Kidney (tissue), 14 donors: ENCODE results near the gene USP37. TPM values are rescaled to one million over a fixed set of nuclear protein-coding genes. Genes with fewer than 3 reads are reported as not detected.

ENCODE experiments used
- DNase-seq, 5 donors: peaks; one replicate each; pipeline ENCODE4 v3.0.0-alpha.2; 2013 to 2020
- FAIRE-seq: peaks from 2 replicates; lab custom pipeline; 2012; peaks lifted over from hg19 to GRCh38; lab: Jason Lieb, UNC
- H3K27ac ChIP-seq, 2 donors: one replicate each; pipeline ENCODE4 v1.7.0; 2013; ENCODE audit warnings: low read depth in 2 of 2, low read length in 2 of 2, inconsistent platforms in 1 of 2
- H3K27me3 ChIP-seq: one replicate; pipeline ENCODE4 v1.7.1; 2013; ENCODE audit warnings: low read length, inconsistent platforms; ENCODE audit not compliant: control insufficient read depth, insufficient read depth
- H3K36me3 ChIP-seq, 3 donors: one replicate each; pipeline versions ENCODE4 v1.7.0 to v1.7.1; 2013; ENCODE audit warnings: low read length in 3 of 3, control low read depth in 1 of 3, inconsistent platforms in 1 of 3; ENCODE audit not compliant: insufficient read depth in 3 of 3, control insufficient read depth in 2 of 3
- H3K4me1 ChIP-seq, 3 donors: one replicate each; pipeline versions ENCODE4 v1.7.0 to v1.7.1; 2013; ENCODE audit warnings: low read length in 3 of 3, inconsistent platforms in 1 of 3, low read depth in 1 of 3; ENCODE audit not compliant: control insufficient read depth in 2 of 3, insufficient read depth in 2 of 3
- H3K4me3 ChIP-seq, 3 donors: one replicate each; pipeline versions ENCODE4 v1.7.0 to v1.8.1; 2013; ENCODE audit warnings: low read length in 3 of 3, control low read depth in 1 of 3, inconsistent platforms in 1 of 3
- H3K9ac ChIP-seq, 3 donors: one replicate each; pipeline versions ENCODE4 v1.7.0 to v1.7.1; 2013; ENCODE audit warnings: low read length in 3 of 3, control low read depth in 1 of 3, inconsistent platforms in 1 of 3
- H3K9me3 ChIP-seq, 3 donors: one replicate each; pipeline versions ENCODE4 v1.7.0 to v1.7.1; 2013; ENCODE audit warnings: low read length in 3 of 3, control low read depth in 1 of 3, inconsistent platforms in 1 of 3; ENCODE audit not compliant: control insufficient read depth in 2 of 3, insufficient read depth in 1 of 3
- CTCF ChIP-seq: IDR thresholded peaks from 3 replicates; pipeline ENCODE4 v1.5.1; 2012; ENCODE audit warnings: mild to moderate bottlenecking, moderate library complexity, borderline replicate concordance; ENCODE audit not compliant: insufficient read depth; ENCODE audit errors: extremely low read depth
- intact Hi-C: fragments of 100-400 bp; cut with DNase I; formaldehyde crosslinking; loops from one replicate; pipeline ENCODE4 v1.11.1; 2022
- polyA plus RNA-seq: library from polyadenylated mRNA; stranded (reverse); fragments of 350-450 nt; fragmentation: Illumina TruSeq; extraction: RNeasy Lipid Tissue Mini Kit (QIAGEN cat#74804); gene quantifications from one replicate; pipeline ENCODE4 v1.2.3, GENCODE V29; 2014; ENCODE audit warnings: low read depth, low replicate concordance; ENCODE audit not compliant: insufficient read depth
- total RNA-seq: library from RNA; stranded (reverse); fragmentation: NEBNext Ultra II Directional; extraction: Animal tissue kit (Norgen Biotek cat#: 25700); gene quantifications from one replicate; pipeline ENCODE4 v1.2.1, GENCODE V29; 2021
- donor health status: control.
- donor health status: control.
- donor health status: control.
- donor health status: control.
- donor health status: control.
- donor health status: DM: yes; HTN: yes; CAD: no.
- donor health status: Normal renal cell carcinoma (clear cell type).

Gene USP37
- total and polyA plus RNA-seq, 2 donors from 2014 or later = 1.8 to 13.5 TPM

- intact Hi-C loops = no loop called here
- H3K27ac ChIP-seq = no peak overlapping the region
- FAIRE-seq (no peak), DNase-seq (no peak)
- peaks cover 3 to 9% (median 4%) of the 10 kb centered on the region in 3 donors for H3K36me3 ChIP-seq
- no peaks in the 10 kb centered on the region for H3K4me1 ChIP-seq
- H3K27me3 ChIP-seq = no peaks in the 10 kb centered on the region
- no peak overlapping the region for H3K4me3 ChIP-seq
- no peaks in the 10 kb centered on the region for H3K9me3 ChIP-seq
- TF ChIP-seq CTCF = no peak
- H3K9ac ChIP-seq = no peak overlapping the region
Observed at GRCh38 chr2:218485986-218486667, 82.0 kb downstream of the USP37 start.

- Histone ChIP-seq H3K9ac (no peak overlapping the region), H3K9me3 (no peaks in the 10 kb centered on the region), H3K27me3 (no peaks in the 10 kb centered on the region), H3K36me3 (peaks cover 0 to 3% (median 0%) of the 10 kb centered on the region in 3 donors), H3K4me1 (no peaks in the 10 kb centered on the region), H3K27ac (no peak overlapping the region), H3K4me3 (no peak overlapping the region)
- no peak for TF ChIP-seq CTCF
- FAIRE-seq (no peak), DNase-seq (no peak)
- intact Hi-C loops = no loop called here
Observed at GRCh38 chr2:218482651-218483050, 85.5 kb downstream of the USP37 start.

GRCh38 chr2:218479595-218479994 lies 88.6 kb downstream of the USP37 start:
- H3K27ac ChIP-seq = no peak overlapping the region
- DNase-seq = no peak
- H3K36me3 ChIP-seq = peaks cover 0 to 3% (median 0%) of the 10 kb centered on the region in 3 donors
- H3K4me1 ChIP-seq = no peaks in the 10 kb centered on the region
- H3K9ac ChIP-seq = no peak overlapping the region
- H3K9me3 ChIP-seq = no peaks in the 10 kb centered on the region
- peak; percentile 32 for FAIRE-seq
- H3K4me3 ChIP-seq = no peak overlapping the region
- no peak for TF ChIP-seq CTCF
- no peaks in the 10 kb centered on the region for H3K27me3 ChIP-seq
- intact Hi-C loops = no loop called here
